ENCODE measurements around the gene LARP4. TPM values are rescaled to one million over a fixed set of nuclear protein-coding genes. Genes with fewer than 3 reads are reported as not detected.
A peak's percentile ranks its signal among the peaks of the same experiment; 100 is the strongest.
"Not testable (repeated sequence)": the region's sequence is repeated elsewhere in the genome, so short reads cannot be mapped to it uniquely, and the experiment has no call there.

The LARP4 gene
- total RNA-seq, 1 donor from 2014 or later: 62.2 TPM

GRCh38 chr12:50403001-50403440, 2.3 kb downstream of the LARP4 start:
- ATAC-seq (no peak), DNase-seq (no peak)
- no peaks in the 10 kb centered on the region for H3K36me3 ChIP-seq
- TF ChIP-seq CTCF (IDR thresholded peaks at IDR 0.05): no peak
- no peaks in the 10 kb centered on the region for H3K9me3 ChIP-seq
- H3K27me3 ChIP-seq (ENCODE audit: low read depth): no peaks in the 10 kb centered on the region
- H3K27ac ChIP-seq: peak overlapping the region; percentile 86
- intact Hi-C loops (cut with DNase I): no loop called here
- peaks cover 35% of the 10 kb centered on the region for H3K4me1 ChIP-seq
- H3K4me3 ChIP-seq: peak overlapping the region; percentile 79

GRCh38 chr12:50404307-50404706, 3.6 kb downstream of the LARP4 start:
- Histone ChIP-seq H3K4me1 (peaks cover 46% of the 10 kb centered on the region), H3K27me3 (ENCODE audit: low read depth) (no peaks in the 10 kb centered on the region), H3K36me3 (no peaks in the 10 kb centered on the region), H3K9me3 (no peaks in the 10 kb centered on the region), H3K4me3 (no peak overlapping the region), H3K27ac (no peak overlapping the region)
- ATAC-seq (no peak), DNase-seq (no peak)
- intact Hi-C loops (cut with DNase I): no loop called here
- TF ChIP-seq CTCF (IDR thresholded peaks at IDR 0.05): no peak

GRCh38 chr12:50411051-50411660, 10.5 kb downstream of the LARP4 start:
- ATAC-seq: peak; percentile 38 to 82
- intact Hi-C loops (cut with DNase I): no loop called here
- H3K4me3 ChIP-seq: no peak overlapping the region

GRCh38 chr12:50415899-50416479, 15.3 kb downstream of the LARP4 start:
- Histone ChIP-seq H3K9me3 (no peaks in the 10 kb centered on the region), H3K4me3 (no peak overlapping the region), H3K27me3 (ENCODE audit: low read depth) (no peaks in the 10 kb centered on the region), H3K27ac (no peak overlapping the region), H3K36me3 (peaks cover 21% of the 10 kb centered on the region), H3K4me1 (no peaks in the 10 kb centered on the region)
- intact Hi-C loops (cut with DNase I): no loop called here
- TF ChIP-seq CTCF (IDR thresholded peaks at IDR 0.05): no peak
- no peak for DNase-seq
- ATAC-seq: no peak

More at GRCh38 chr12:50411051-50411660, 10.5 kb downstream of the LARP4 start:
- TF ChIP-seq CTCF (IDR thresholded peaks at IDR 0.05): no peak
- Histone ChIP-seq H3K36me3 (peaks cover 3% of the 10 kb centered on the region), H3K27ac (no peak overlapping the region), H3K4me1 (peaks cover 19% of the 10 kb centered on the region), H3K9me3 (no peaks in the 10 kb centered on the region), H3K27me3 (ENCODE audit: low read depth) (no peaks in the 10 kb centered on the region)
- DNase-seq: peak; percentile 80

- intact Hi-C loops (cut with DNase I): no loop called here
- no peak for ATAC-seq
- Histone ChIP-seq H3K27ac (no peak overlapping the region), H3K9me3 (no peaks in the 10 kb centered on the region), H3K4me3 (no peak overlapping the region), H3K4me1 (no peaks in the 10 kb centered on the region), H3K27me3 (ENCODE audit: low read depth) (no peaks in the 10 kb centered on the region), H3K36me3 (peaks cover 25% of the 10 kb centered on the region)
- no peak for TF ChIP-seq CTCF (IDR thresholded peaks at IDR 0.05)
- no peak for DNase-seq
Measured at GRCh38 chr12:50419112-50419909, 18.6 kb downstream of the LARP4 start.

GRCh38 chr12:50422855-50423254, 22.2 kb downstream of the LARP4 start:
- H3K27ac ChIP-seq; intact Hi-C loops (cut with DNase I); ATAC-seq; H3K27me3 ChIP-seq (ENCODE audit: low read depth); DNase-seq; H3K9me3 ChIP-seq; H3K4me3 ChIP-seq: not testable (repeated sequence)
- H3K4me1 ChIP-seq: peaks cover 20% of the 10 kb centered on the region
- peaks cover 16% of the 10 kb centered on the region for H3K36me3 ChIP-seq

GRCh38 chr12:50423342-50423741, 22.7 kb downstream of the LARP4 start:
- H3K27ac ChIP-seq; H3K9me3 ChIP-seq; H3K27me3 ChIP-seq (ENCODE audit: low read depth); intact Hi-C loops (cut with DNase I); ATAC-seq; DNase-seq; H3K4me3 ChIP-seq: not testable (repeated sequence)
- Histone ChIP-seq H3K4me1 (peaks cover 20% of the 10 kb centered on the region), H3K36me3 (peaks cover 19% of the 10 kb centered on the region)
